HK-2 (cell line): Measurements from ENCODE around the gene SENP8.
"Not testable (repeated sequence)": the region's sequence is repeated elsewhere in the genome, so short reads cannot be mapped to it uniquely, and the experiment has no call there.

ENCODE experiments used
- DNase-seq: peaks from one replicate; pipeline ENCODE4 v3.0.0-alpha.2; 2018; ENCODE audit not compliant: unreplicated experiment

Gene SENP8

GRCh38 chr15:72155003-72155621 lies 36.9 kb downstream of the SENP8 start:
- DNase-seq = peak; percentile 78

DNA sequence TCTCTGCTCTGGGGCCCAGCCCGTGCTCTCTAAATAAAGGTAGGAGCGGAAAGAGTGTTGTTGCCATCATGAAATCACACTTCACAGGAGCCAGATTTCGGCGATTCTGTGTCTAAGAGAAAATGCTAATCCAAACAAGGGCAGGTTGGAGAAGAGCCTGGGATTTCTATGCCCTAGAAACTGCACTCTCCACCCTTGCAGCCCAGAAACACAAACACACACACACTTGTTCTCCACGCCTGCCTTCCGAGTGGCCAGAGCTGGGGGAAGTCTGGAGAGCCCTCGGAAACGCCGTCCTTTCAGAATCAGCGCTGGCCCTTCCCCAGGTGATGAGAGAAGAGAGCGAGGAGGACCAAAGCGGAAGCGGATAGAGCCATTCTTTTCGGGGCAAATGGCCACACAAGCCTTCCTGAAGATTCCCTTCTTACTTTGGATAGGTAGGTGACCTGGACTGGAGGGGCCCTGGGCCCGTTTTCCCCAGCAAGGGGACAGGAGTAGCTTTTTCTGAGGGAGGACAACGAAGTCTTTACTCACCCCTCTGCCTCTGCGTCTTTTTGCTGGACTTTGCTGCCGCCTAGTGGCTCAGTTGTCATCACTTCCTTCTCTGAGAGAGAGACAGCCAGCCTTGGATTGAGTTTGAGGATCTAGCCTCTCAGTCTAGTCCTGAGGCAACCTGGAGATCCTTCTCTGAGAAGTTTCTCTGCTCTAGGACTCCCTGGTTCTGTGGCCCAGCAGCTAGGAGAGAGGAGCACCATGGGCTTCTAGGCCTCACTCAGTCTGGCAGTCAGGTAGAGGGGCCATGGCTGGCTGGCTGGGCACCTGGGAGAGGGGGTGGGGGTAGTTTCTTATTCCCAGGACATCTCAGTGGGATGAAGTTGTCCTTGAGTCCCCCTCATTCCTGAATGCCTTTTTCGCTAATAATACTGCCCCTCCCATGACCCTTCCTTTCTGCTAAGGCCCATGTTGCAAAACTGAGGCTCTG lies 37.7 kb downstream of the SENP8 start:
- peak; percentile 77 for DNase-seq

DNA sequence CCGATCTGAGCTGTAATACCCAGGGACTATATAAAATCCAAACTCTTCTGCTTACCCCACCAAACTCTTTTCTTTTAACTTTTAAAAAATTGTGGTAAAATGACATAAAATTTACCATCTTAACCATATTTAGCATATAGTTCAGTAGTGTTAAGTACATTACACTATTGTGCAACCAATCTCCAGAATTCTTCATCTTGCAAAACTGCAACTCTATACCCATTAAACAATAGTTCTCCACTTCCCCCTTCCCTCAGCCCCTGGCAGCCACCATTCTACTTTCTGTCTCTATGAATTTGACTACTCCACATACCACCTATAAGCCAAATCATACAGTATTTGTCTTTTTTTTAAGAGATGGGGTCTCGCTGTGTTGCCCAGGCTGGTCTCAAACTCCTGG lies 38.7 kb downstream of the SENP8 start:
- no peak for DNase-seq

DNA sequence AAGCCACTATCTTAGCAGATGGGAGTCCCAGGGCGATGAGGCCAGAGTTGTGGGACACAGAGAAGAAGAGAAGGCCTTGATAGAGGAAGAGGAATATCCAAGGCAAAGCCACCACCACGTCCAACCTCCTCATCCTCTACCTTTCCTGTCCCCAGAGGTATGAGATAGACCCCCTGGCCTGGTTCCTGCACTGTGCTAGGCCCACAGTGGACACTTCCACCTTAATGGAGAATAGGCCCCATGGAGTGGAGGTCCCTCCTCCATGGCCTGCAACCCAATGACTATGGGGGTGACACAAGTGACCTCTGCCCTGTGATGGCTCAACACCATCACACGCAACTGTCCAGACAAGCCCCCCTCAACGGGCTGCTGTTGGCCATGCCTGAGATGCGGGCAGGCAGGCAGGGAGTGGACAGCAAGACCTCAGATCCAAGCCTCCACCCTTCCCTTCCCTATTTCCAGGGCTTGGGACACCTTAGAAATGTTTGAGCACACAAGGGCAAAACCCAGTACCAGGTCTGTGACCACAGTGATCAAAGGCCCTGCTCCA lies 42.6 kb downstream of the SENP8 start:
- DNase-seq = no peak

GRCh38 chr15:72161361-72162132 lies 43.3 kb downstream of the SENP8 start:
- DNase-seq = no peak

- no peak for DNase-seq
Observed at GRCh38 chr15:72162569-72162968, 44.4 kb downstream of the SENP8 start.

GRCh38 chr15:72163719-72164118 lies 45.5 kb downstream of the SENP8 start:
- no peak for DNase-seq

DNA sequence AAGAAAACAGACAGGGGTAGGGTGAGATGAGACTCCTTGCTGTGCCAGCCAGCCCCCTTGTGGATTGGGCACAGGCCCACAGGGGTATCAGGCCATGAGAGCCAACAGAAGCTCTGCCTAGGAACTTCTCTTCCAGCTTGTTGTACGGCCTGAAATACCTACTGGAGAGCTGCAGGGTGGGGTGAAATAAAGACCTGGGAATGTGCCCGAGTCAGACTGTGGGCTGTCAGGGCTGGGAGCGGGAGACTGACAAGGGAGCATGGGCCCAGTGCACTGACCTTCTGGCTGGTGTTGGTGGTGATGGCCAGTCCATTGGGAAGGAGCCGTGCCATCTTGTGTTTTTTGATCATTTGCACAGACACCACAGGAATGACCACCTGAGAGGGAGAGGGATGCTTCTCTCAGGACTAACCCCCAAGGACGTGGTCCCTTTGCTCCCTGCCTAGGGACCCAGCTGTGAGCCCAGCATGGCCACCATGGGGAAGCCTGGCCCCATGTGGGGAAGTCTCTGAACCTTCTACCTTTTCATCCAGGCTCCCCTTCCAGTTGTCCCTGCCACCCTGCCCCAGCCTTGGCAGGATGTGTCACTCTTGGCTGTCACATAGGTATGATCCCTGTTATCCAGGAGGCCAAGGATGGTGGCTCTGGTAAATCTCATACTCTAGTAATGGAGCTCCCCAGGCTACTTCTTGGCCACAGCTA lies 48.7 kb downstream of the SENP8 start:
- DNase-seq = no peak

DNA sequence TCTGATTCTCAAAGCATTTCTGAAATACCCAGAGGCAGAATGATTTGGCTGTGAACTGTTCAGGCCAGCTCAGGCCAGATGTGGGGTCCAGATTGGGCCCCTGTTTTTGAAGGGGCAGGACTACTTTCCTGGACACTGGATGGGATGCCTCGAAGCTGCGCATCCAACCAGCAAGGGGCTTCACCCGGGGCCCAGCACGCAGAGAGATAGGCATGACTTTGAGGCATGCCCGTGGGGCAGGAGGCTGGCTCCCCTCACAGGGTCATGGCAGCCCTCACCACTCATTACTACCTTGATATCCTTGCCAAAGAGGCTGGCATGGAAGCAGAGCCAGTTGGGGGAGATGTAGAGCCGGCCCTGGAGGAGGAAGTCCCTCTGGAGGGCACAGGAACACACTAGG lies 49.2 kb downstream of the SENP8 start:
- DNase-seq = no peak

DNA sequence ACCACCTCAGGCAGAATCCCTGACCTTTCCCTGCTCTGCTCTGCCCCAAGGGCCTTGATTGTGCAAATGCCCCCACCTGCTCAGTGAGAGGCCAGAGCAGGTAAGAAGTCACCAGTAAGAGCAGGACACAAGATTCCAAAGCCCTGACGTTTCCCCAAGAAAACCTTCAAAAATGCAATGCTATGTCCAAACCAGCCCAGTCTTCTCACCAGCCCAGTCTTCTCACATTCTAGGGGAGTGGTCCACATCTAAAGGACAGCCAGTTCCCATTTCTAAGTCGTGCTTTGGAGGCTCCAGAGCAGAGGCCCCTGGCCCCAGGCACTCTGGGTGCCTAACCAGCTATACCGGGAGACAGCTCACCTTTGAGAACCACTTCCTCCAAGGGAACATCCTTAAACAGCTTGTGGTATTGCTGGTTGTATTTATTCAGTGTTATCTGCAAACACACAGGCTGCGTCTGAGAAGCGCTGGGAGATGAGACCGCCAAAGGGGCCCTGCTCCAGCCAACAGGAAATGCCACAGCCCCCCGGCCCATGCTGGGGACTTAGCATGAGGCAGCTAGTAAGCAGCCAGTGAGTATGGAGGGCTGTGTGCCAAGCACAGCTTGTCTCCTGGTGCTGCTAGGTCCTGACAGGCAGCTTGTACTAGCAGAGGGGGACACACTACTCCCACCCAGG lies 50.1 kb downstream of the SENP8 start:
- no peak for DNase-seq

DNA sequence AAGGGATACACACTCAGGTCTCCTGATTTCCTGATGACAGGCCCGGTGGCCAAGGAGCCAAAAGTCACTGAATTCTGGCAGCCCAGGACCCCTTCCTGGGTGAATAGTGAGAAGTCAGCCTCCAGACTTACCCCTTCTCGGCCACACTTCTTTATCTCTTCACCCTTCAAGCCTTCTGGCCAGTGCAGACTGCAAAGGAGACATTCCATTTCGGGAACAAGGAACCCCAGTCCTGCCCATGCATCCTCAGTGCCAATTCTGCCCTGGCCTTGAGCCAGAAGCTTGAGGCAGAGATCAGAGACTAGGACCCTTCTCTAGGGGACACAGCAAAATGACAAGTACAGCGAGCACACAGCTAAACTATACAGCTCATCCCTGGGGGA lies 50.6 kb downstream of the SENP8 start:
- no peak for DNase-seq

GRCh38 chr15:72169236-72169920 lies 51.2 kb downstream of the SENP8 start:
- DNase-seq = no peak

- no peak for DNase-seq
Observed at GRCh38 chr15:72169921-72170611, 51.9 kb downstream of the SENP8 start.

DNA sequence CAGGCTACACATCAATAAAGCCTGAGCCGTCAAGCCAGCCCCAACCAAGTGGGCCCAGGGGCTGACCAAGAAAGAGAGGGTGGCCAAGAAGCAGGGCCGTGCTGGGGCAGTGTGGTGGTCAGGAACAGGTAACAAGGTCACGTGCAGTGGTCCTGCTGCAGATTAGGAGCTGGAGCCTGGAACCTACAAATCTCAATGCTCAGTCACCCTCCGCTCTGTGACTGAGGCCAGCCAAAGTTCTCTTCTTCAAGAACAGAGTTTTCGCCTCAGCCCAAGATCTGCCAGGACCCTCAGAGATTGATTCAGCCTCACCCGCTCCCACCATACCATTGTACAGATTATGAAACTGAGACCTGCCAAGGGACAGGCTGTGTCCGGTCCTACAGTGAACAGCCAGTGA lies 52.5 kb downstream of the SENP8 start:
- no peak for DNase-seq

DNA sequence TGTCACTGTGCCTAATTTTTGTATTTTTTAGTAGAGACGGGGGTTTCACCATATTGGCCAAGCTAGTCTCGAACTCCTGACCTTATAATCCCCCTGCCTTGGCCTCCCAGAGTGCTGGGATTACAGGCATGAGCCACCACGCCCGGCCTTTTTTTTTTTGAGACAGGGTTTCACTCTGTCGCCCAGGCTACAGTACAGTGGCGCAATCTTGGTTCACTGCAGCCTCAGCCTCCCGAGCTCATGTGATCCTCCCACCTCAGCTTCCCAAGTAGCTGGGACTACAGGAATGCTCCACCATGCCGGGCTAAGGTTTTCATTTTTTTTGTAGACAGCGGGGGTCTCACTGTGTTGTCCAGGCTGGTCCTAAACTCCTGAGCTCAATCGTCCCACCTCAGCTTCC lies 53.8 kb downstream of the SENP8 start:
- not testable (repeated sequence) for DNase-seq

GRCh38 chr15:72172796-72173195 lies 54.6 kb downstream of the SENP8 start:
- DNase-seq = no peak

- DNase-seq = no peak
Observed at GRCh38 chr15:72173401-72173800, 55.2 kb downstream of the SENP8 start.

- no peak for DNase-seq
Observed at GRCh38 chr15:72173864-72174550, 55.8 kb downstream of the SENP8 start.

- no peak for DNase-seq
Observed at GRCh38 chr15:72174551-72175165, 56.5 kb downstream of the SENP8 start.
